Astrocyte of the cerebellum (primary cell): ENCODE results near the gene UCN2.
"Not testable (repeated sequence)": the region's sequence is repeated elsewhere in the genome, so short reads cannot be mapped to it uniquely, and the experiment has no call there.

Source experiments
- DNase-seq: peaks from one replicate; pipeline ENCODE4 v3.0.0-alpha.2; 2011; ENCODE audit warnings: low read depth
- H3K4me3 ChIP-seq: 2 replicates; pipeline ENCODE4 v1.5.1; 2011; ENCODE audit warnings: mild to moderate bottlenecking, low read depth, low read length, moderate library complexity
- CTCF ChIP-seq: IDR thresholded peaks from 2 replicates; pipeline ENCODE4 v1.5.1; 2012; ENCODE audit warnings: low read length, low read depth, moderate library complexity, mild to moderate bottlenecking; ENCODE audit errors: missing control alignments
- in situ Hi-C: cut with HindIII; loops from 2 replicates; pipeline ENCODE4 v1.10.0; 2017; ENCODE audit warnings: low sequenced_read_pairs

Gene UCN2

GRCh38 chr3:48553361-48553760, 10.2 kb downstream of the UCN2 start:
- TF ChIP-seq CTCF: no peak
- in situ Hi-C loops: loop anchor here (10.0 kb wide), 1 partner anchor 81 kb away; the partner anchor contains the start of gene SLC26A6
- no peak overlapping the region for H3K4me3 ChIP-seq
- DNase-seq: no peak

- TF ChIP-seq CTCF: no peak
- in situ Hi-C loops: loop anchor here (10.0 kb wide), 1 partner anchor 82 kb away; the partner anchor contains the start of gene SLC26A6
- no peak for DNase-seq
- H3K4me3 ChIP-seq: no peak overlapping the region
These were observed 11.2 kb downstream of the UCN2 start for GRCh38 chr3:48552111-48552951.

- not testable (repeated sequence) for H3K4me3 ChIP-seq, DNase-seq
- in situ Hi-C loops: loop anchor here (10.0 kb wide), 1 partner anchor 83 kb away; the partner anchor contains the start of gene SLC26A6
These were observed 11.9 kb downstream of the UCN2 start for GRCh38 chr3:48551651-48552050.

- H3K4me3 ChIP-seq: no peak overlapping the region
- peak; percentile 51 for DNase-seq
- peak; percentile 94 for TF ChIP-seq CTCF
- in situ Hi-C loops: no loop called here
These were observed 14.6 kb downstream of the UCN2 start for GRCh38 chr3:48548729-48549705.

- DNase-seq: no peak
- in situ Hi-C loops: no loop called here
- TF ChIP-seq CTCF: no peak
- H3K4me3 ChIP-seq: no peak overlapping the region
These were observed 15.5 kb downstream of the UCN2 start for GRCh38 chr3:48548126-48548525.

GRCh38 chr3:48546203-48546829, 17.3 kb downstream of the UCN2 start:
- TF ChIP-seq CTCF: no peak
- in situ Hi-C loops: no loop called here

More at GRCh38 chr3:48546203-48546829, 17.3 kb downstream of the UCN2 start:
- no peak for DNase-seq
- H3K4me3 ChIP-seq: no peak overlapping the region
